ENCODE measurements around the gene TMEM263. TPM values are rescaled to one million over a fixed set of nuclear protein-coding genes. Genes with fewer than 3 reads are reported as not detected.

Gene TMEM263
- total RNA-seq, 1 experiment from 2014 or later: 11.8 TPM

DNA sequence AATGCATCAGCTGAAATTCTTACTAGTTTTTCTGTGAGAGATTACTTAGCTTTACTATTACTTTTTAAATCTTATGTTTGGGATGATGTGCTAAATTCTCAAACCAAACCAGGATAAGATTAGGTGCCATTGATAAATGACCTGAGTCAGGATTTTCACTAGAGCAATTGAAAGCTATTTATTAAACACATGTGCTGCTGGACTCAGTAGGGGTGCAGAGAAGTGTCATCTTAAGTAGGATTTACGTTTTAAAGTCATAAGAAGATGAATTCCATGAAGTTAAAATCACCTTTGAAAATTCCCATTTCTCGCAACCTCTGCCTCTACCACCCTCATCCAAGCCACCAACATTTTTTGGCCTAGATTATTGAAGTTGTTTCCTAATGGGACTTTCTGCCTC is 8.8 kb downstream of the TMEM263 start:
- H2BK5ac ChIP-seq (ENCODE audit: insufficient read length, low read length): no peak overlapping the region
- no peak overlapping the region for H2BK15ac ChIP-seq (ENCODE audit: low read depth, low read length)
- Mint-ChIP-seq H3K27ac (no peak overlapping the region), H3K36me3 (ENCODE audit: insufficient read depth in 1 of 3, low read depth in 3 of 3) (peaks cover 0 to 15% (median 12%) of the 10 kb centered on the region in 3 experiments; a peak in 5 of 7 replicates), H3K9me3 (no peaks in the 10 kb centered on the region), H3K4me3 (no peak overlapping the region), H3K27me3 (ENCODE audit: low read depth) (no peaks in the 10 kb centered on the region; the same call in 1 of the 2 replicates), H3K4me1 (no peaks in the 10 kb centered on the region)
- no peak overlapping the region for H4K5ac ChIP-seq (ENCODE audit: insufficient read length, low read depth, low read length)
- no peak overlapping the region for H3K27ac ChIP-seq (ENCODE audit: insufficient read length, low read depth, low read length)
- H3K4me2 ChIP-seq (ENCODE audit: insufficient read depth, insufficient read length, low read length): no peak overlapping the region
- H3K18ac ChIP-seq (ENCODE audit: insufficient read length, low read depth, low read length): no peak overlapping the region
- H3K14ac ChIP-seq (ENCODE audit: insufficient read depth, low read length): no peak overlapping the region
- H2BK120ac ChIP-seq (ENCODE audit: low read depth, low read length, poor library complexity, severe bottlenecking): no peak overlapping the region
- no peak overlapping the region for H3T11ph ChIP-seq (ENCODE audit: low read length)
- H4K91ac ChIP-seq (ENCODE audit: insufficient read length, low read depth, low read length): no peak overlapping the region
- no peak overlapping the region for H3K23ac ChIP-seq (ENCODE audit: insufficient read length, low read depth, low read length)
- WGBS (ENCODE audit: extremely low coverage, insufficient read length, low lambda C conversion rate): no CpG with 5 or more reads among the region's 2 CpGs
- no peak overlapping the region for H3K56ac ChIP-seq (ENCODE audit: insufficient read length, low read depth, low read length)
- no peak overlapping the region for H2BK20ac ChIP-seq (ENCODE audit: low read depth, low read length, poor library complexity, severe bottlenecking)
- H3K23me2 ChIP-seq (ENCODE audit: insufficient read length, low read depth, low read length, poor library complexity, severe bottlenecking): no peaks in the 10 kb centered on the region
- no peaks in the 10 kb centered on the region for H3K4me1 ChIP-seq (ENCODE audit: insufficient read depth, low read length)
- H4K20me1 ChIP-seq (ENCODE audit: control insufficient read depth, insufficient read depth, insufficient read length): no peaks in the 10 kb centered on the region
- no peaks in the 10 kb centered on the region for H3K9me3 ChIP-seq (ENCODE audit: control insufficient read depth, low read depth, low read length)
- no peak for DNase-seq
- TF ChIP-seq, protein P1, sequence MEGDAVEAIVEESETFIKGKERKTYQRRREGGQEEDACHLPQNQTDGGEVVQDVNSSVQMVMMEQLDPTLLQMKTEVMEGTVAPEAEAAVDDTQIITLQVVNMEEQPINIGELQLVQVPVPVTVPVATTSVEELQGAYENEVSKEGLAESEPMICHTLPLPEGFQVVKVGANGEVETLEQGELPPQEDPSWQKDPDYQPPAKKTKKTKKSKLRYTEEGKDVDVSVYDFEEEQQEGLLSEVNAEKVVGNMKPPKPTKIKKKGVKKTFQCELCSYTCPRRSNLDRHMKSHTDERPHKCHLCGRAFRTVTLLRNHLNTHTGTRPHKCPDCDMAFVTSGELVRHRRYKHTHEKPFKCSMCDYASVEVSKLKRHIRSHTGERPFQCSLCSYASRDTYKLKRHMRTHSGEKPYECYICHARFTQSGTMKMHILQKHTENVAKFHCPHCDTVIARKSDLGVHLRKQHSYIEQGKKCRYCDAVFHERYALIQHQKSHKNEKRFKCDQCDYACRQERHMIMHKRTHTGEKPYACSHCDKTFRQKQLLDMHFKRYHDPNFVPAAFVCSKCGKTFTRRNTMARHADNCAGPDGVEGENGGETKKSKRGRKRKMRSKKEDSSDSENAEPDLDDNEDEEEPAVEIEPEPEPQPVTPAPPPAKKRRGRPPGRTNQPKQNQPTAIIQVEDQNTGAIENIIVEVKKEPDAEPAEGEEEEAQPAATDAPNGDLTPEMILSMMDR (conservative IDR thresholded peaks at IDR 0.05): no peak
- no peak overlapping the region for H2AFZ ChIP-seq (ENCODE audit: low read length)
- H3K79me1 ChIP-seq (ENCODE audit: insufficient read depth, low read depth, low read length, poor library complexity, severe bottlenecking): no peaks in the 10 kb centered on the region
- no peak overlapping the region for H2BK12ac ChIP-seq (ENCODE audit: insufficient read length, low read depth, low read length)
- H3K27me3 ChIP-seq (ENCODE audit: insufficient read depth, low read length): no peaks in the 10 kb centered on the region
- H4K8ac ChIP-seq (replicated peaks; ENCODE audit: insufficient read length, low read depth, low read length): no peak overlapping the region
- no peak overlapping the region for H2AK5ac ChIP-seq (ENCODE audit: insufficient read length, low read length)
- H3K79me2 ChIP-seq (ENCODE audit: insufficient read depth, low read length): no peaks in the 10 kb centered on the region
- no peak overlapping the region for H3K9ac ChIP-seq (ENCODE audit: extremely low read depth, insufficient read length, low read length)
- H3K4ac ChIP-seq (ENCODE audit: low read depth, low read length): no peak overlapping the region

All from H9 (cell line).